ENCODE measurements around the gene RNF41.
"Not testable (repeated sequence)": the region's sequence is repeated elsewhere in the genome, so short reads cannot be mapped to it uniquely, and the experiment has no call there.

Gene RNF41

GRCh38 chr12:56159482-56160192 lies 62.1 kb downstream of the RNF41 start:
- peak overlapping the region; percentile 62 for H3K4me3 ChIP-seq (ENCODE audit: control insufficient read depth, low read depth, low read length)
- TF ChIP-seq, protein P1, sequence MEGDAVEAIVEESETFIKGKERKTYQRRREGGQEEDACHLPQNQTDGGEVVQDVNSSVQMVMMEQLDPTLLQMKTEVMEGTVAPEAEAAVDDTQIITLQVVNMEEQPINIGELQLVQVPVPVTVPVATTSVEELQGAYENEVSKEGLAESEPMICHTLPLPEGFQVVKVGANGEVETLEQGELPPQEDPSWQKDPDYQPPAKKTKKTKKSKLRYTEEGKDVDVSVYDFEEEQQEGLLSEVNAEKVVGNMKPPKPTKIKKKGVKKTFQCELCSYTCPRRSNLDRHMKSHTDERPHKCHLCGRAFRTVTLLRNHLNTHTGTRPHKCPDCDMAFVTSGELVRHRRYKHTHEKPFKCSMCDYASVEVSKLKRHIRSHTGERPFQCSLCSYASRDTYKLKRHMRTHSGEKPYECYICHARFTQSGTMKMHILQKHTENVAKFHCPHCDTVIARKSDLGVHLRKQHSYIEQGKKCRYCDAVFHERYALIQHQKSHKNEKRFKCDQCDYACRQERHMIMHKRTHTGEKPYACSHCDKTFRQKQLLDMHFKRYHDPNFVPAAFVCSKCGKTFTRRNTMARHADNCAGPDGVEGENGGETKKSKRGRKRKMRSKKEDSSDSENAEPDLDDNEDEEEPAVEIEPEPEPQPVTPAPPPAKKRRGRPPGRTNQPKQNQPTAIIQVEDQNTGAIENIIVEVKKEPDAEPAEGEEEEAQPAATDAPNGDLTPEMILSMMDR (IDR thresholded peaks at IDR 0.05; ENCODE audit: control insufficient read depth, insufficient read depth, low read depth, low read length, missing control alignments) = no peak
- DNase-seq (ENCODE audit: low read depth) = no peak

GRCh38 chr12:56158926-56159461 lies 62.7 kb downstream of the RNF41 start:
- H3K4me3 ChIP-seq (ENCODE audit: control insufficient read depth, low read depth, low read length) = peak overlapping the region; percentile 62
- peak; percentile 25 for DNase-seq (ENCODE audit: low read depth)
- TF ChIP-seq, protein P1 (IDR thresholded peaks at IDR 0.05; ENCODE audit: control insufficient read depth, insufficient read depth, low read depth, low read length, missing control alignments) = no peak

DNA sequence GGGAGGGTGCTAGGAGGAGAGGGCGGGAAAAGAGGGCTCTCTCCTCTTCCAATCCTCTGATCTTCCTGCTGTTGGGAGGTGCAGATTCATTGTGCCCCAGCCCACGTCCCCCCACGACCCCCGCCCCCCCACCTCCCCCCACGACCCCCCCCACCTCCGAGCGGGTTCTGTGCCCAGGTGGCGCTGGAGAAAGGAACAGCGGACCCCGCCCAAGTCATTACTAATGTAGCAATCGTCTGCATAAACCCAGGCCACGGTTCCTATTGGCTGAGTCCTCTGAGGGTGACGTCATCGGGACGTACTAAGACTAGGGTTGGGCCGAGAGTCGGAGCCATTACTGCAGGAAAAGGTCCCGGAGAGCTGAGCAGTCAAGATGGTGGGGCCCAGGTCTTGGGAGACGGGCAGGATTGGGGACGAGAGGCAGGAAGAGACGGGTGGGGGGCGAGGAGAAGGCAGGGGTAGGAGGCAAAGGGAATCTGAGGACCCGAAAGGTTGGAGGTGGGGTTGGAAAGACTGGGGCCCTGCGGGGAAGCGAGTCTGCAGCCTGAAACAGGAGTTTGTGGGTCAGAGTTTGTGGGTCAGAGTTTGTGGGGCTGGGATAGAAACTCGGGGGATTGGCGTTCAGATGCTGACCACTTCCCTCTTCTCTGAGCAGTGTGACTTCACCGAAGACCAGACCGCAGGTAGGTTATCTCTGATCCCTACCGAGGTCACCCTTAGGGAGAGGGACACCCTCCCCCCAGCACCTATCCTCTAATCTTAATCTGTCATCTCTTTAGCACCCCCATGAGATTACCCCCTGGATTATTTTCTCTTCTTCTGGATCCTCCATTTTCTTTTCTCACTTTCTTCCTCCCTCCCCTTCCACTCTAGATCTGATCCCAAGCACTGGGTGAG lies 63.4 kb downstream of the RNF41 start, which contains the start of gene MYL6:
TSS of gene MYL6 (plus strand) at position 331 of the 897 bp plus-strand sequence. CDS start at position 374, 43 bp downstream.
- TF ChIP-seq, protein P1 (IDR thresholded peaks at IDR 0.05; ENCODE audit: control insufficient read depth, insufficient read depth, low read depth, low read length, missing control alignments) = no peak
- peak; percentile 95 for DNase-seq (ENCODE audit: low read depth)
- H3K4me3 ChIP-seq (ENCODE audit: control insufficient read depth, low read depth, low read length) = peak within 1 kb of the TSS; percentile 62

DNA sequence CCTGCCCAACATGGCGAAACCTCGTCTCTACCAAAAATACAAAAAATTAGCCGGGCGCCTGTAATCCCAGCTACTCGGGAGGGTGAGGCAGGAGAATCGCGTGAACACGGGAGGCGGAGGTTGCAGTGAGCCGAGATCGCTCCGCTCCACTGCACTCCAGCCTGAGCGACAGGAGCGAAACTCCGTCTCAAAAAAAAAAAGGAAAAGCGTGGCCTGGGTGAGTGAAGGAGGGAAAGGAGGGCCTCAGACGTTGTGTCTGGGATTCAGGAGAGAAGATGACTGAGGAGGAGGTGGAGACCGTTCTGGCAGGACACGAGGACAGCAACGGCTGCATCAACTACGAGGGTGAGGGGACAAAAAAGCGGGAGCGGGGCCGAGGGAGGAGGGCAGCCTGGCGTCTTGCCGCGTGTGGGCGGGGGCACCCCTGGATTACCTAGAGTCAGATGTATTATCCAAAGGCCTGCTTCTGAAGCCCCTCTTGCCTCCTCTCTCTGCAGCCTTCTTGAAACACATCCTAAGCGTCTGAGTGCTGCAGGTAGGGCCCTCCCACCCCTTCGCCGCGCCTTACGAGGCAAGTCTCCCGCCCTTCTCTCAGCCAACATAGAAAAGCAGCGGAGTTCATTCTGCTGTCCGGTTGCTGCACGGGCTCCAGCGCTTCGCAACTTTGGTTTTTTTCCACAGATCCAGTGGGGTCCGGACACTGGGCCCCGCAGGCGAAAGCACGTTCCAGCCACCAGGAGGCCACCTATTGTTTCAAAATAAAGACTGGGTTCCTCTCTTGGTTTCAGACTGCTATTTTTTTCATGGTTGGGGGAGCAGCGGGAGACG lies 64.3 kb downstream of the RNF41 start:
- peak; percentile 46 for DNase-seq (ENCODE audit: low read depth)
- TF ChIP-seq, protein P1 (IDR thresholded peaks at IDR 0.05; ENCODE audit: control insufficient read depth, insufficient read depth, low read depth, low read length, missing control alignments) = peak; percentile 70
- H3K4me3 ChIP-seq (ENCODE audit: control insufficient read depth, low read depth, low read length) = peak overlapping the region; percentile 62

DNA sequence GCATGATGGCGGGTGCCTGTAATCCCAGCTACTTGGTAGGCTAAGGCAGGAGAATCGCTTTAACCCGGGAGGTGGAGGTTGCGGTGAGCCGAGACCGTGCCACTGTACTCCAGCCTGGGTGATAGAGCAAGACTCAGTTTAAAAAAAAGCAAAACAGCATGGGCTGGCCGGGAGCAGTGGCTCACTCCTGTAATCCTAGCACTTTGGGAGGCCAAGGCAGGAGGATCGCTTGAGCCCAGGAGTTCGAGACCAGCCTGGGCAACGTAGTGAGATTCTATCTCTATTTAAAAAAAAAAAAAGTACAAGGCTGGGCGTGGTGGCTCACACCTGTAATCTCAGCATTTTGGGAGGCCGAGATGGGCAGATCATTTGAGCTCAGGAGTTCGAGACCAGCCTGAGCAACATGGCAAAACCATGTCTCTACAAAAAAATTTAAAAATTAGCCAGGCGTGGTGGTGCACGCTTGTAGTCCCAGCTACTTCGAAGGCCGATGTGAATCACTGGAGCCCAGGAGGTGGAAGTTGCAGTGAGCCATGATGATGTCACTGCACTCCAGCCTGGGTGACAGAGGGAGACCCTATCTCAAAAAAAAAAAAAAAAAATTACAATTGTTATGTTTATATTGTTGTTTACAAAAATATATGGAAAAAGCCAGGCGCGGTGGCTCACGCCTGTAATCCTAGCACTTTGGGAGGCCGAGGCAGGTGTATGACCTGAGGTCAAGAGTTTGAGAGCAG lies 65.1 kb downstream of the RNF41 start:
- DNase-seq (ENCODE audit: low read depth) = not testable (repeated sequence)
- peak overlapping the region; percentile 62; the same call in 1 of the 2 replicates for H3K4me3 ChIP-seq (ENCODE audit: control insufficient read depth, low read depth, low read length)

DNA sequence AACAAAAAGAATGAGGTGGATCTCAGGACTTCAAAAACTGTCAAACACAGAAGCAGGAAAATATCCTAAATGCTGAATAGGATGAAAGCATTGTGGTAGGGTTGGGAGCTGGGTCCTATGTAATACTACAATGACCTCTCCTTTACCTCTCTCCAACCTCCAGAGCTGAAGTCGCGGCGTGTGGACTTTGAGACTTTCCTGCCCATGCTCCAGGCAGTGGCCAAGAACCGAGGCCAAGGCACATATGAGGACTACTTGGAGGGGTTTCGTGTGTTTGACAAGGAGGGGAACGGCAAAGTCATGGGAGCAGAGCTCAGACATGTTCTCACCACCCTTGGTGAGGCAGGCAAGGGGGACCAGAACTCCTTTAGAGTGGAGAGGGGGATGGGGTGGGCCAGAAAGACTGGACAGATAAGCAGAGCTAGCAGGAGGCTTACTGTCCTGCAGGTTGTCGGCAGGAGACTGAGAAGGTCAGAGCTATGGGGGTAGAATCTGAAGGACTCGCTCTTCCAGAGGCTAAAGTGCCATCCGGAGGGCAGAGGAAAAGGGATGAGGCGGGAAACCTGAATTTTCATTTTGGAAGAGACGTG lies 66.4 kb downstream of the RNF41 start:
- DNase-seq (ENCODE audit: low read depth) = no peak
- H3K4me3 ChIP-seq (ENCODE audit: control insufficient read depth, low read depth, low read length) = no peak overlapping the region
- TF ChIP-seq, protein P1 (IDR thresholded peaks at IDR 0.05; ENCODE audit: control insufficient read depth, insufficient read depth, low read depth, low read length, missing control alignments) = no peak
